Breast epithelium (tissue), 3 donors: ENCODE data around the gene FKBP6.

ENCODE experiments used
- CTCF ChIP-seq, 3 donors: fragments of 450-650 bp; IDR thresholded peaks; one replicate each; pipeline ENCODE4 v1.5.1; 2016 to 2017; ENCODE audit warnings: antibody characterized with exemption in 3 of 3, mild to moderate bottlenecking in 3 of 3, moderate library complexity in 3 of 3
- POLR2AphosphoS5 ChIP-seq, 3 donors: sonication (generic); formaldehyde crosslinking; IDR thresholded peaks; one replicate each; pipeline ENCODE4 v1.6.1; 2017; ENCODE audit warnings: antibody characterized with exemption in 3 of 3

DNA sequence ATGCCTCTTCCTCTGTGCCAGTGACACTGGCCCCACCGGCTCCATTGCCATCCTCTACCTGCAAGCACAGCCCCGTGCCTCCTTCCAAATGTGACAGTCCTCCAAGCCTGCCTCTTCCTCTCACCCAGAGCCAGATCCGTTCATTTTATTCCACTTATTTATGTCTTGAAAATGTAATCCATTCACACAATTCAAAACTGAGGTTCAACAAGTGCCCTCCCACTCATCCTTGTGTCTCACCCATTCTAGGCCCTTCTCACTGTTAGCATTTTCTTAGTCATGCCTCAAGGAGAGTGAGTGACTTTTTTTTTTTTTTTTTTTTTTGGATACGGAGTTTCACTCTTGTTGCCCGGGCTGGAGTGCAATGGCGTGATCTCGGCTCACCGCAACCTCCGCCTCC lies 41.7 kb downstream of the FKBP6 start:
- TF ChIP-seq CTCF (IDR thresholded peaks at IDR 0.05) (no peak), POLR2AphosphoS5 (IDR thresholded peaks at IDR 0.05) (no peak)
